Neural cell (in vitro differentiated cells): ENCODE measurements around the gene TEX13C. TPM values are rescaled to one million over a fixed set of nuclear protein-coding genes. Genes with fewer than 3 reads are reported as not detected.
"Not testable (repeated sequence)": the region's sequence is repeated elsewhere in the genome, so short reads cannot be mapped to it uniquely, and the experiment has no call there.

Experiments
- H2AFZ ChIP-seq: fragments of 200-600, 300-800 bp; sonication (generic), shearing (Covaris generic); 2 replicates; pipeline ENCODE4 v1.6.0; 2014; ENCODE audit warnings: low read depth, mild to moderate bottlenecking, antibody characterized with exemption, low read length, moderate library complexity
- H3F3A ChIP-seq: fragments of 200-600 bp; shearing (Covaris generic); 2 replicates; pipeline ENCODE4 v1.6.1; 2016; ENCODE audit warnings: mild to moderate bottlenecking, moderate library complexity, mixed read lengths, antibody characterized with exemption, low read length; ENCODE audit not compliant: insufficient read depth, poor library complexity, severe bottlenecking
- H3K27ac ChIP-seq: fragments of 200-600, 300-800 bp; sonication (generic), shearing (Covaris generic); 2 replicates; pipeline ENCODE4 v1.5.1; 2014; ENCODE audit warnings: mild to moderate bottlenecking, low read length, moderate library complexity
- H3K27me3 ChIP-seq: fragments of 300-800, 200-600 bp; sonication (generic), shearing (Covaris generic); 2 replicates; pipeline ENCODE4 v1.6.0; 2014; ENCODE audit warnings: mild to moderate bottlenecking, low read depth, low read length, moderate library complexity; ENCODE audit not compliant: insufficient read depth
- H3K36me3 ChIP-seq: fragments of 300-800, 200-600 bp; sonication (generic), shearing (Covaris generic); 2 replicates; pipeline ENCODE4 v1.5.1; 2014; ENCODE audit warnings: mild to moderate bottlenecking, antibody characterized with exemption, low read length, moderate library complexity; ENCODE audit not compliant: insufficient read depth
- H3K4me2 ChIP-seq: fragments of 300-800, 200-600 bp; sonication (generic), shearing (Covaris generic); 2 replicates; pipeline ENCODE4 v1.6.0; 2014; ENCODE audit warnings: mild to moderate bottlenecking, low read length
- H3K4me3 ChIP-seq: fragments of 300-800, 200-600 bp; sonication (generic), shearing (Covaris generic); 2 replicates; pipeline ENCODE4 v1.5.1; 2014; ENCODE audit warnings: mild to moderate bottlenecking, low read length, moderate library complexity
- H3K79me2 ChIP-seq: fragments of 200-600 bp; shearing (Covaris generic); replicated peaks from 2 replicates; pipeline ENCODE4 v1.6.0; 2014; ENCODE audit warnings: mild to moderate bottlenecking, low read length, moderate library complexity; ENCODE audit not compliant: insufficient read depth
- H3K9ac ChIP-seq: fragments of 300-800, 200-600 bp; sonication (generic), shearing (Covaris generic); 2 replicates; pipeline ENCODE4 v1.6.1; 2016; ENCODE audit warnings: mild to moderate bottlenecking, low read length, mixed read lengths
- H3K9me2 ChIP-seq: fragments of 200-600 bp; shearing (Covaris generic); 2 replicates; pipeline ENCODE4 v1.6.1; 2016; ENCODE audit warnings: mild to moderate bottlenecking, low read length, mixed read lengths; ENCODE audit not compliant: insufficient read depth
- H3K9me3 ChIP-seq: fragments of 200-600, 300-800 bp; sonication (generic), shearing (Covaris generic); 2 replicates; pipeline ENCODE4 v1.6.1; 2016; ENCODE audit warnings: mild to moderate bottlenecking, mixed run types, low read length, moderate library complexity, mixed read lengths
- H4K20me1 ChIP-seq: fragments of 200-600 bp; shearing (Covaris generic); 2 replicates; pipeline ENCODE4 v1.6.1; 2016; ENCODE audit warnings: mild to moderate bottlenecking, mixed run types; ENCODE audit not compliant: insufficient read depth
- CTCF ChIP-seq: fragments of 450-650 bp; IDR thresholded peaks from 2 replicates; pipeline ENCODE4 v1.5.1; 2014; ENCODE audit warnings: antibody characterized with exemption, mild to moderate bottlenecking, moderate library complexity; ENCODE audit not compliant: poor library complexity, severe bottlenecking
- EP300 ChIP-seq: fragments of 450-650 bp; conservative IDR thresholded peaks from 2 replicates; pipeline ENCODE4 v1.6.1; 2014; ENCODE audit warnings: antibody characterized with exemption, mild to moderate bottlenecking, moderate library complexity; ENCODE audit not compliant: poor library complexity, severe bottlenecking
- EZH2 ChIP-seq: fragments of 200-600, 300-800 bp; shearing (Covaris generic), sonication (generic); IDR thresholded peaks from 2 replicates; pipeline ENCODE4 v1.6.1; 2014; ENCODE audit warnings: antibody characterized with exemption, low read length, borderline replicate concordance, mild to moderate bottlenecking; ENCODE audit not compliant: insufficient read depth, poor library complexity, severe bottlenecking
- MXI1 ChIP-seq: fragments of 450-650 bp; conservative IDR thresholded peaks from 2 replicates; pipeline ENCODE4 v1.6.1; 2014; ENCODE audit warnings: antibody characterized with exemption, mild to moderate bottlenecking; ENCODE audit not compliant: poor library complexity, severe bottlenecking
- POLR2AphosphoS5 ChIP-seq: IDR thresholded peaks from 2 replicates; pipeline ENCODE4 v1.6.1; 2012
- RAD21 ChIP-seq: fragments of 450-650 bp; conservative IDR thresholded peaks from 2 replicates; pipeline ENCODE4 v1.6.1; 2014; ENCODE audit warnings: antibody characterized with exemption, mild to moderate bottlenecking, moderate library complexity
- REST ChIP-seq: IDR thresholded peaks from 2 replicates; pipeline ENCODE4 v1.6.1; 2012; ENCODE audit warnings: borderline replicate concordance
- SMC3 ChIP-seq: fragments of 450-650 bp; conservative IDR thresholded peaks from 2 replicates; pipeline ENCODE4 v1.6.1; 2014; ENCODE audit warnings: antibody characterized with exemption, mild to moderate bottlenecking, moderate library complexity; ENCODE audit not compliant: poor library complexity
- TAF1 ChIP-seq: IDR thresholded peaks from 2 replicates; pipeline ENCODE4 v1.6.1; 2012; ENCODE audit warnings: low read depth
- polyA plus RNA-seq: library from polyadenylated mRNA; depleted of rRNA; stranded (reverse); fragments of >200 nt; gene quantifications from 2 replicates; pipeline ENCODE4 v1.2.3, GENCODE V29; 2014

Gene TEX13C
- polyA plus RNA-seq, 1 donor from 2014 or later, result not detected

DNA sequence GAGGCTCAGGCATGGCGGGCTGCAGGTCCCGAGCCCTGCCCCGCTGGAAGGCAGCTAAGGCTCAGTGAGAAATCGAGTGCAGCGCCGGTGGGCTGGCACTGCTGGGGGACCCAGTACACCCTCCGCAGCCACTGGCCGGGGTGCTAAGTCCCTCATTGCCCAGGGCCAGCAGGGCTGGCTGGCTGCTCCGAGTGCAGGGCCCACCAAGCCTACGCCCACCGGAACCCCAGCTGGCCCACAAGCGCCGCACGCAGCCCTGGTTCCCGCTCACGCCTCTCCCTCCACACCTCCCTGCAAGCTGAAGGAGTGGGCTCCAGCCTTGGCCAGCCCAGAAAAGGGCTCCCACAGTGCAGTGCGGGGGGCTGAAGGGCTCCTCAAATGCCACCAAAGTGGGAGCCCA, 505 bp upstream of the TEX13C start:
- H3K36me3 ChIP-seq, H3K79me2 ChIP-seq: not testable (repeated sequence)

DNA sequence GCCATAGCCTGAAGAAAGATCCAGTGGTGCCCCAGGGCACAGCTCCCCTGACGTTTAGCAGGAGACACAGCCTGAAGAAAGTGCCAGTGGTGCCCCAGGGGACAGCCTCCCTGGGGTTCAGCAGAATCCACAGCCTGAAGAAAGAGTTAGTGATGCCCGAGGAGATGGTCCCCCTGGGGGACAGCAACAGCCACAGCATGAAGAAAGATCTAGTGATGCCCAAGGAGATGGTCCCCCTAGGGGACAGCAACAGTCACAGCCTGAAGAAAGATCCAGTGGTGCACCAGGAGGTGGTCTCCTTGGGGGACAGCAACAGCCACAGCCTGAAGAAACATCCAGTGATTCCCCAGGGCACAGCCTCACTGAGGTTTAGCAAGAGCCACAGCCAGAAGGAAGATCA, 2.8 kb downstream of the TEX13C start:
- H3K36me3 ChIP-seq, result no peaks in the 10 kb centered on the region
- H3K9me3 ChIP-seq, result no peaks in the 10 kb centered on the region
- H2AFZ ChIP-seq, result no peak overlapping the region
- H3K4me2 ChIP-seq, result no peak overlapping the region
- H3K79me2 ChIP-seq, result no peaks in the 10 kb centered on the region
- no peaks in the 10 kb centered on the region for H3F3A ChIP-seq
- no peaks in the 10 kb centered on the region for H3K27me3 ChIP-seq
- H3K9me2 ChIP-seq, result no peaks in the 10 kb centered on the region
- H4K20me1 ChIP-seq, result no peaks in the 10 kb centered on the region
- H3K4me3 ChIP-seq, result no peak overlapping the region
- H3K9ac ChIP-seq, result no peak overlapping the region
- TF ChIP-seq CTCF (no peak), MXI1 (no peak), REST (no peak), POLR2AphosphoS5 (no peak), SMC3 (no peak), RAD21 (no peak), EZH2 (no peak), EP300 (no peak), TAF1 (no peak)
- H3K27ac ChIP-seq, result no peak overlapping the region

More for the DNA sequence above, 505 bp upstream of the TEX13C start:
- H4K20me1 ChIP-seq, H3K4me2 ChIP-seq, H3K4me3 ChIP-seq, H3K27ac ChIP-seq, H2AFZ ChIP-seq, H3K9ac ChIP-seq, H3K27me3 ChIP-seq, H3F3A ChIP-seq, H3K9me3 ChIP-seq, H3K9me2 ChIP-seq: not testable (repeated sequence)

GRCh38 chrX:125326599-125326998, 6.9 kb downstream of the TEX13C start:
- Histone ChIP-seq H3K79me2 (no peaks in the 10 kb centered on the region), H3K4me3 (no peak overlapping the region), H2AFZ (no peak overlapping the region), H3K4me2 (no peak overlapping the region), H3K9me3 (no peaks in the 10 kb centered on the region), H3K9ac (no peak overlapping the region), H3K27ac (no peak overlapping the region), H4K20me1 (no peaks in the 10 kb centered on the region), H3K27me3 (no peaks in the 10 kb centered on the region), H3K9me2 (no peaks in the 10 kb centered on the region), H3K36me3 (no peaks in the 10 kb centered on the region), H3F3A (no peaks in the 10 kb centered on the region)
- no peak for TF ChIP-seq POLR2AphosphoS5
- no peak for TF ChIP-seq TAF1
- TF ChIP-seq MXI1, result no peak
- TF ChIP-seq SMC3, result no peak
- TF ChIP-seq EP300, result no peak
- no peak for TF ChIP-seq RAD21
- no peak for TF ChIP-seq CTCF
- no peak for TF ChIP-seq EZH2
- TF ChIP-seq REST, result no peak
